Keratinocyte (primary cell): ENCODE data around the gene SERPINE2.

Source experiments
- CTCF ChIP-seq, 3 experiments: IDR thresholded peaks in 1 of 3; conservative IDR thresholded peaks in 1 of 3; optimal IDR thresholded peaks in 1 of 3; 2 replicates in 2 of 3; 3 replicates in 1 of 3; pipeline versions ENCODE3 to v1.5.1; 2011; ENCODE audit warnings: low read length in 3 of 3, mild to moderate bottlenecking in 3 of 3, moderate library complexity in 2 of 3, control low read depth in 1 of 3, inconsistent platforms in 1 of 3; ENCODE audit not compliant: insufficient read depth in 2 of 3; ENCODE audit errors: extremely low read depth in 1 of 3
- EZH2 ChIP-seq: IDR thresholded peaks from one replicate; pipeline ENCODE4 v1.6.1; 2012; ENCODE audit warnings: inconsistent platforms, mild to moderate bottlenecking, low read length, moderate library complexity

GRCh38 chr2:223954401-223954800 lies 84.7 kb downstream of the SERPINE2 start:
- TF ChIP-seq EZH2: no peak
- TF ChIP-seq CTCF (optimal IDR thresholded peaks at IDR 0.05 in 1 of 3, IDR thresholded peaks at IDR 0.05 in 1 of 3, conservative IDR thresholded peaks at IDR 0.05 in 1 of 3; ENCODE audit: extremely low read depth in 1 of 3, insufficient read depth in 2 of 3, low read length in 3 of 3): no peak
